Rectal smooth muscle tissue (tissue), 1 donor: ENCODE results near the gene SYNE3.
A peak's percentile ranks its signal among the peaks of the same experiment; 100 is the strongest.
"Not testable (repeated sequence)": the region's sequence is repeated elsewhere in the genome, so short reads cannot be mapped to it uniquely, and the experiment has no call there.

Experiments
- H3K27ac ChIP-seq: one replicate; pipeline ENCODE4 v1.7.0; 2013; ENCODE audit warnings: low read depth, low read length, inconsistent platforms
- H3K27me3 ChIP-seq: one replicate; pipeline ENCODE4 v1.7.0; 2013; ENCODE audit warnings: low read length; ENCODE audit not compliant: control insufficient read depth, insufficient read depth
- H3K36me3 ChIP-seq: one replicate; pipeline ENCODE4 v1.7.0; 2013; ENCODE audit warnings: low read length; ENCODE audit not compliant: control insufficient read depth, insufficient read depth
- H3K4me1 ChIP-seq: one replicate; pipeline ENCODE4 v1.7.0; 2013; ENCODE audit warnings: low read length; ENCODE audit not compliant: control insufficient read depth, insufficient read depth
- H3K4me3 ChIP-seq: one replicate; pipeline ENCODE4 v1.7.0; 2013; ENCODE audit warnings: low read length
- H3K9ac ChIP-seq: one replicate; pipeline ENCODE4 v1.7.0; 2013; ENCODE audit warnings: low read length

Gene SYNE3

GRCh38 chr14:95515596-95516552 is 576 bp downstream of the SYNE3 start:
- no peak overlapping the region for H3K27ac ChIP-seq

GRCh38 chr14:95515080-95515489 is 1.4 kb downstream of the SYNE3 start:
- Histone ChIP-seq H3K4me1 (peaks cover 2% of the 10 kb centered on the region), H3K36me3 (no peaks in the 10 kb centered on the region), H3K4me3 (peak overlapping the region; percentile 73), H3K27ac (no peak overlapping the region), H3K9ac (no peak overlapping the region), H3K27me3 (no peaks in the 10 kb centered on the region)

More at GRCh38 chr14:95515596-95516552, 576 bp downstream of the SYNE3 start:
- H3K36me3 ChIP-seq = no peaks in the 10 kb centered on the region
- H3K4me1 ChIP-seq = peaks cover 2% of the 10 kb centered on the region
- no peaks in the 10 kb centered on the region for H3K27me3 ChIP-seq
- H3K9ac ChIP-seq = peak overlapping the region; percentile 35
- H3K4me3 ChIP-seq = peak overlapping the region; percentile 73

GRCh38 chr14:95514131-95515079 is 2.0 kb downstream of the SYNE3 start:
- Histone ChIP-seq H3K27ac (no peak overlapping the region), H3K9ac (no peak overlapping the region), H3K4me1 (peaks cover 2% of the 10 kb centered on the region)

GRCh38 chr14:95513291-95513690 is 3.2 kb downstream of the SYNE3 start:
- Histone ChIP-seq H3K36me3 (no peaks in the 10 kb centered on the region), H3K27me3 (no peaks in the 10 kb centered on the region), H3K4me3 (no peak overlapping the region), H3K4me1 (peaks cover 2% of the 10 kb centered on the region), H3K9ac (no peak overlapping the region), H3K27ac (no peak overlapping the region)

More at GRCh38 chr14:95514131-95515079, 2.0 kb downstream of the SYNE3 start:
- Histone ChIP-seq H3K36me3 (no peaks in the 10 kb centered on the region), H3K4me3 (peak overlapping the region; percentile 73), H3K27me3 (no peaks in the 10 kb centered on the region)

- no peak overlapping the region for H3K9ac ChIP-seq
- no peak overlapping the region for H3K4me3 ChIP-seq
- H3K27me3 ChIP-seq = no peaks in the 10 kb centered on the region
- no peak overlapping the region for H3K27ac ChIP-seq
- H3K36me3 ChIP-seq = no peaks in the 10 kb centered on the region
- peaks cover 6% of the 10 kb centered on the region for H3K4me1 ChIP-seq
Observed at GRCh38 chr14:95511687-95512086, 4.8 kb downstream of the SYNE3 start.

GRCh38 chr14:95510804-95511203 is 5.6 kb downstream of the SYNE3 start:
- Histone ChIP-seq H3K4me3 (no peak overlapping the region), H3K4me1 (peaks cover 6% of the 10 kb centered on the region), H3K36me3 (no peaks in the 10 kb centered on the region), H3K9ac (no peak overlapping the region), H3K27ac (no peak overlapping the region), H3K27me3 (no peaks in the 10 kb centered on the region)

- not testable (repeated sequence) for H3K27ac ChIP-seq, H3K36me3 ChIP-seq, H3K4me3 ChIP-seq, H3K4me1 ChIP-seq, H3K9ac ChIP-seq, H3K27me3 ChIP-seq
Observed at GRCh38 chr14:95510344-95510743, 6.1 kb downstream of the SYNE3 start.

- H3K4me1 ChIP-seq = peaks cover 6% of the 10 kb centered on the region
Observed at GRCh38 chr14:95509495-95509894, 7.0 kb downstream of the SYNE3 start.

GRCh38 chr14:95508377-95508776 is 8.1 kb downstream of the SYNE3 start:
- Histone ChIP-seq H3K4me1 (peaks cover 6% of the 10 kb centered on the region), H3K27ac (no peak overlapping the region), H3K27me3 (no peaks in the 10 kb centered on the region), H3K36me3 (no peaks in the 10 kb centered on the region), H3K4me3 (no peak overlapping the region), H3K9ac (no peak overlapping the region)

More at GRCh38 chr14:95509495-95509894, 7.0 kb downstream of the SYNE3 start:
- Histone ChIP-seq H3K36me3 (no peaks in the 10 kb centered on the region), H3K4me3 (no peak overlapping the region), H3K9ac (no peak overlapping the region), H3K27ac (no peak overlapping the region), H3K27me3 (no peaks in the 10 kb centered on the region)

- Histone ChIP-seq H3K36me3 (no peaks in the 10 kb centered on the region), H3K9ac (no peak overlapping the region), H3K27ac (no peak overlapping the region), H3K4me3 (no peak overlapping the region), H3K4me1 (peaks cover 6% of the 10 kb centered on the region), H3K27me3 (no peaks in the 10 kb centered on the region)
Observed at GRCh38 chr14:95507701-95508103, 8.7 kb downstream of the SYNE3 start.

GRCh38 chr14:95507174-95507573 is 9.3 kb downstream of the SYNE3 start:
- Histone ChIP-seq H3K4me1 (peaks cover 6% of the 10 kb centered on the region), H3K27me3 (no peaks in the 10 kb centered on the region), H3K4me3 (no peak overlapping the region), H3K27ac (no peak overlapping the region), H3K9ac (no peak overlapping the region), H3K36me3 (no peaks in the 10 kb centered on the region)

GRCh38 chr14:95505030-95505589 is 11.3 kb downstream of the SYNE3 start:
- Histone ChIP-seq H3K4me3 (no peak overlapping the region), H3K4me1 (peaks cover 4% of the 10 kb centered on the region)

More at GRCh38 chr14:95505030-95505589, 11.3 kb downstream of the SYNE3 start:
- Histone ChIP-seq H3K27me3 (no peaks in the 10 kb centered on the region), H3K27ac (no peak overlapping the region), H3K9ac (no peak overlapping the region), H3K36me3 (no peaks in the 10 kb centered on the region)
